Cardiac muscle cell (in vitro differentiated cells and primary cell): ENCODE measurements around the gene SEMA5A. TPM values are rescaled to one million over a fixed set of nuclear protein-coding genes. Genes with fewer than 3 reads are reported as not detected.

Experiments used
- DNase-seq, 2 donors: peaks; one replicate each; pipeline versions ENCODE4 v3.0.0 to v3.0.0-alpha.2; 2010 to 2017; ENCODE audit warnings: low read depth in 1 of 2, low spot score in 1 of 2
- H3K27ac ChIP-seq: fragments of 200-600 bp; sonication (generic); 2 replicates; pipeline ENCODE4 v1.5.1; 2016
- H3K27me3 ChIP-seq: fragments of 200-600 bp; sonication (generic); 2 replicates; pipeline ENCODE4 v1.6.0; 2016; ENCODE audit warnings: control low read depth
- H3K36me3 ChIP-seq: fragments of 200-600 bp; sonication (generic); 2 replicates; pipeline ENCODE4 v1.5.1; 2016; ENCODE audit warnings: control low read depth
- H3K4me1 ChIP-seq: fragments of 200-600 bp; sonication (generic); 2 replicates; pipeline ENCODE4 v1.8.1; 2017; ENCODE audit warnings: low read depth, mild to moderate bottlenecking, mixed run types
- H3K4me3 ChIP-seq: fragments of 200-600 bp; sonication (generic); 2 replicates; pipeline ENCODE4 v1.5.1; 2016; ENCODE audit warnings: mild to moderate bottlenecking
- H3K9me3 ChIP-seq: fragments of 200-600 bp; sonication (generic); 2 replicates; pipeline ENCODE4 v1.5.1; 2017; ENCODE audit warnings: low read depth, mild to moderate bottlenecking, control low read depth
- CTCF ChIP-seq: IDR thresholded peaks from 2 replicates; pipeline ENCODE4 v1.5.1; 2012; ENCODE audit warnings: low read depth, mild to moderate bottlenecking, low read length
- polyA plus RNA-seq: library from polyadenylated mRNA; unstranded; fragments of >200 nt; fragmentation: Nextera tagmentation; extraction: Ambion mirVana; gene quantifications from 2 replicates; pipeline ENCODE4 v1.2.1, GENCODE V29; 2016
- total RNA-seq: library from RNA; depleted of rRNA; stranded (reverse); fragments of >200 nt; gene quantifications from 2 replicates; pipeline ENCODE4 v1.2.3, GENCODE V29; 2016

Gene SEMA5A
- total and polyA plus RNA-seq, 2 experiments from 2014 or later: 15.7 to 16.6 TPM

- no peak for TF ChIP-seq CTCF
- Histone ChIP-seq H3K4me1 (peaks cover 11% of the 10 kb centered on the region), H3K4me3 (peak overlapping the region; percentile 96), H3K36me3 (peaks cover 6% of the 10 kb centered on the region), H3K9me3 (no peaks in the 10 kb centered on the region), H3K27me3 (no peaks in the 10 kb centered on the region), H3K27ac (peak overlapping the region; percentile 62)
- peak; percentile 47 to 76 for DNase-seq
These were observed 1.5 kb upstream of the SEMA5A start for GRCh38 chr5:9547122-9547947.

GRCh38 chr5:9545136-9545991 lies 511 bp downstream of the SEMA5A start:
- peak overlapping the region; percentile 96 for H3K4me3 ChIP-seq
- H3K27me3 ChIP-seq: no peaks in the 10 kb centered on the region
- peaks cover 6% of the 10 kb centered on the region for H3K36me3 ChIP-seq
- H3K4me1 ChIP-seq: peaks cover 11% of the 10 kb centered on the region
- TF ChIP-seq CTCF: no peak
- no peaks in the 10 kb centered on the region for H3K9me3 ChIP-seq
- peak in 1 of 2 donors; percentile 31 for DNase-seq
- no peak overlapping the region for H3K27ac ChIP-seq

DNA sequence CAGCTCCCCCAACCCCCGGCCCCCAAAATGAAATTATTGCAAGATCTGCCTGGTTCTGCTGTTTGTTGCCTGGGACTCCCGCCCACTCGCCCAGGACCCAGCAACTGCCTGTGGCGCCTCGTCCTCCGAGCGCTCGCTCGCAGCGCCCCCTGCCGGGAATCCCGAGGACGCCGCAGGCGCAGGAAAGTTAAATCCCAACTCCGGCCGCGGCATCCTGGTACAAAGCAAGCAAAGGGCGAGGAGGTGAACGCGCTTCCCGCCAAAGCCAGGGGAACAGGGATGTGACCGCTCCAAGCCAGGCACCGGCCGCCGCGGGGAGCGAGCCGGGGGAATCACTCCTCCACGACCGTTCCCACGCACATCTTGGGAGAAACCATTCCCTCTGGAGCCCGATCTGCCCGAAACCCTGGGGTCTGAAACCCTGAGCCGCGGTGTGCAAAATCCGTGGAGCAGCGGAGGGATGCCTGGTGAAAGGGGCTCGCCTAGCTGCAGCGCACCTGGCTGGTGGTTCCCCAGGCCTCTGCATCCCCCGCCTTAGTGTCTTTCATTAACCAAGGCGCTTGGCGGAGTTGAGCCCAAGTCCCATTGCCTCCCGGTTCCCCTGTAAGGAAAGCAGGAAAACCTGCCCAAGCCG lies 1.3 kb downstream of the SEMA5A start:
- peaks cover 6% of the 10 kb centered on the region for H3K36me3 ChIP-seq
- peak; percentile 87 to 91 for DNase-seq
- peaks cover 11% of the 10 kb centered on the region for H3K4me1 ChIP-seq
- peak overlapping the region; percentile 96 for H3K4me3 ChIP-seq
- peak; percentile 95 for TF ChIP-seq CTCF
- no peak overlapping the region for H3K27ac ChIP-seq
- H3K9me3 ChIP-seq: no peaks in the 10 kb centered on the region
- H3K27me3 ChIP-seq: no peaks in the 10 kb centered on the region

- Histone ChIP-seq H3K27me3 (no peaks in the 10 kb centered on the region), H3K36me3 (peaks cover 2% of the 10 kb centered on the region), H3K9me3 (no peaks in the 10 kb centered on the region), H3K4me1 (peaks cover 11% of the 10 kb centered on the region), H3K4me3 (peak overlapping the region; percentile 96), H3K27ac (no peak overlapping the region)
- no peak for TF ChIP-seq CTCF
- no peak for DNase-seq
These were observed 1.8 kb downstream of the SEMA5A start for GRCh38 chr5:9544056-9544455.

GRCh38 chr5:9543311-9543920 lies 2.5 kb downstream of the SEMA5A start:
- peak overlapping the region; percentile 40 for H3K27ac ChIP-seq

More at GRCh38 chr5:9543311-9543920, 2.5 kb downstream of the SEMA5A start:
- Histone ChIP-seq H3K36me3 (no peaks in the 10 kb centered on the region), H3K4me1 (peaks cover 11% of the 10 kb centered on the region), H3K9me3 (no peaks in the 10 kb centered on the region), H3K4me3 (peak overlapping the region; percentile 96), H3K27me3 (no peaks in the 10 kb centered on the region)
- no peak for DNase-seq
- no peak for TF ChIP-seq CTCF
